GM13977 (cell line): ENCODE measurements around the gene NPPA.

Experiments
- DNase-seq: peaks from one replicate; pipeline ENCODE4 v3.0.0; 2012; ENCODE audit warnings: low spot score
- in situ Hi-C: fragments of 300-500 bp; cut with MboI; formaldehyde crosslinking; loops from one replicate; pipeline ENCODE4 v1.12.0; 2022; ENCODE audit warnings: low sequenced_read_pairs, low pct_unique_long_range_greater_than_20kb, mixed read lengths, inconsistent platforms; ENCODE audit not compliant: unreplicated experiment
- TF ChIP-seq, protein P1 (sequence below): IDR thresholded peaks from 2 replicates; pipeline ENCODE4 v1.5.1; 2012; ENCODE audit warnings: mild to moderate bottlenecking, control low read depth; ENCODE audit not compliant: insufficient read depth; ENCODE audit errors: extremely low read depth, missing control alignments

The NPPA gene

DNA sequence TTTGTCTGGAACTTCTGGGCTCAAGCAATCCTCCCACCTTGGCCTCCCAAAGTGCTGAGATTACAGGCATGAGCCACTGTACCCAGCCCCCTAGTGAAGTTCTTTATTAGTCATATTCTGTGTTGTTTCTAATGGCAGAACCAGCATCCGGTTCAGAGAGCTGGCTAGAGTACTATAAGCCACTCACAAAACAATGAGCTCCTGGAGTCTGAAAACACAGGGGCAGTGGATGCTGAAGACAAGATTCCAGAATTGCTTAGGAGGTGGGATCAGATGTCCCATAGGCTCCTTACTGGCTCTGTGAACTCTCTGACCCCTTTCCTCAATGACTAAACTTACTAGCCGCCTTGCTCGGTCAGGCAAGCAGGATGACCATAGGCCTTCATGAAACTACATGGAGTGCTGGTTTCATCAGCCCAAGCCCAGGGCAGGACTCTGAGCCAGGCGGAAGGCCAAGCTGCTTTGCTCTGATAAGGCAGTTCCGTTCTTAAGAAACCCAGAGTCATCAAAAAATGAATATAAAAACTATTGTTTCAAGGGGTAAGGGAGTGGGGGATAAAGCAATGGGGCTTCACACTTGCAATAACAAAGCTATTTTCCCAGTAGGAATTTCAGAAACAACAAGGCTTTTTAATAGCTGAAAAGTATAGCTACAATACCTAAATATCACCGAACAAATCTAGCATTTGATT lies 49.9 kb downstream of the NPPA start:
- TF ChIP-seq, protein P1, sequence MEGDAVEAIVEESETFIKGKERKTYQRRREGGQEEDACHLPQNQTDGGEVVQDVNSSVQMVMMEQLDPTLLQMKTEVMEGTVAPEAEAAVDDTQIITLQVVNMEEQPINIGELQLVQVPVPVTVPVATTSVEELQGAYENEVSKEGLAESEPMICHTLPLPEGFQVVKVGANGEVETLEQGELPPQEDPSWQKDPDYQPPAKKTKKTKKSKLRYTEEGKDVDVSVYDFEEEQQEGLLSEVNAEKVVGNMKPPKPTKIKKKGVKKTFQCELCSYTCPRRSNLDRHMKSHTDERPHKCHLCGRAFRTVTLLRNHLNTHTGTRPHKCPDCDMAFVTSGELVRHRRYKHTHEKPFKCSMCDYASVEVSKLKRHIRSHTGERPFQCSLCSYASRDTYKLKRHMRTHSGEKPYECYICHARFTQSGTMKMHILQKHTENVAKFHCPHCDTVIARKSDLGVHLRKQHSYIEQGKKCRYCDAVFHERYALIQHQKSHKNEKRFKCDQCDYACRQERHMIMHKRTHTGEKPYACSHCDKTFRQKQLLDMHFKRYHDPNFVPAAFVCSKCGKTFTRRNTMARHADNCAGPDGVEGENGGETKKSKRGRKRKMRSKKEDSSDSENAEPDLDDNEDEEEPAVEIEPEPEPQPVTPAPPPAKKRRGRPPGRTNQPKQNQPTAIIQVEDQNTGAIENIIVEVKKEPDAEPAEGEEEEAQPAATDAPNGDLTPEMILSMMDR, result no peak
- in situ Hi-C loops, result no loop called here
- no peak for DNase-seq

DNA sequence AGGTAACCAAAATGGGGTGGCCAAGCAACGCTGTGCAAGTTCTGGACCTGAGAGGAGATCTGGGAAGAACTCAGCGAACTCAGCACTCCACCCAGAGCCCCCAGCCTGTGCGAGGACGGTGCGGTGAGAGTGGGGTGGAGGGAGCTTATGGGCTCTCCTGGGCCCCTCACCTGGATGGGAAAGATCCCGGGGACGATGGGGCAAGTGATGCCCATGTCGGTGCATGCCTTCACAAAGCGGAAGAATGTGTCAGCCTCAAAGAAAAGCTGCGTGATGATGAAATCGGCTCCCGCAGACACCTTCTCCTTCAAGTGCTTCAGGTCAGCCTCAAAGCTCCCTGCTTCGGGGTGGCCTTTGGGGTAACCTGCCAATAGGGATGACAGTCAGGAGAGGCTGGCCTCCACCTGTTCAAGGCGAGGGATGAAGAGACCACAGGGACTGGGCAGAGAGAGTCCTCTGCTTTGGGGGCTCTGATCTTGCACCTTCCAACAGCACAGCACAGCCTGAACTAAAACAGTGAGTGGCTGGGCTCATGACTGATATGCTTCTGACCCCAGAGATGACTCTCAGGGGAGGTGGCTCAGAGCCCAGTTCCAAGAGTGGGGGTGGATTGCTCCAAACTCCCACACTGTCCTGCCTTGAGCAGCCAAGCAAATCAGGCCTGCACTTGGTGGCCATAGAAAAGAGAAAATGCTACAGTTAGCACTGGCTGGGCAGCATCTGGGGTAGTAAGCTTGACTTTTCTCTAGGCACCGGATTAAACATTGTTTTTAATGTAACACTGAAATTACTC lies 51.4 kb downstream of the NPPA start:
- no peak for DNase-seq
- in situ Hi-C loops, result no loop called here

More for the DNA sequence above, 51.4 kb downstream of the NPPA start:
- TF ChIP-seq, protein P1, result no peak
